ENCODE results near the gene PCK2.
"Not testable (repeated sequence)": the region's sequence is repeated elsewhere in the genome, so short reads cannot be mapped to it uniquely, and the experiment has no call there.

Gene PCK2

DNA sequence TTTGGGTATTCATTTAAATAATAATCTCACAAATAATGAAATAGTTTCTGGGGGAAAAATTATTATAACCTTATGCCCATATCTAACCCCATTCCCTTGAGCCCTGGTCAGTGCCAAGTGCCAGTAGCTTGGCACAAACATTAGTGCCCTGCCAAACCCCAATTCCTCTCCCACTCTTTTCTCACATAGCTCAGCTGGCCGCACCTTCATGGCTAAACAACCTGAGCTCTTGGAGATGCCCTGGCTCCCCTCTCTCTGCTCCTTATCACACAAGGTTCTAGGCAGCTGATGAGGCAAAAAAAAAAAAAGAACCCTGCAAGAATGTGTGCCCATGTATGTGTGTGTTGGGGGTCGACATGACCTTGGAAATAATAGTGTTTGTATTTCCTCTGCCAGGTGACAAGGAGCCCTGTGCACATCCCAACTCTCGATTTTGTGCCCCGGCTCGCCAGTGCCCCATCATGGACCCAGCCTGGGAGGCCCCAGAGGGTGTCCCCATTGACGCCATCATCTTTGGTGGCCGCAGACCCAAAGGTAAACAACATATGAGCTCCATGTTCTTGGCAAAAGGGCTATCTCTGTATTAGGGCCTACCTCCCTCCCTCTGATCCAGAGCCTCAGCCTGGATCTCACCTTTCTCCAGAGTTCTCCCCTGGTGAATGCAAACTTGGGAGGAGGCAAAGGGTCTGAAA is 8.4 kb downstream of the PCK2 start:
- DNase-seq (ENCODE audit: insufficient read length): no peak
- FAIRE-seq: no peak
- TF ChIP-seq POLR2A (IDR thresholded peaks at IDR 0.05; ENCODE audit: low read depth, low read length) (no peak), TAF1 (IDR thresholded peaks at IDR 0.05; ENCODE audit: borderline replicate concordance, low read depth, low read length) (no peak), POLR2AphosphoS5 (IDR thresholded peaks at IDR 0.05; ENCODE audit: low read depth, low read length) (no peak)

DNA sequence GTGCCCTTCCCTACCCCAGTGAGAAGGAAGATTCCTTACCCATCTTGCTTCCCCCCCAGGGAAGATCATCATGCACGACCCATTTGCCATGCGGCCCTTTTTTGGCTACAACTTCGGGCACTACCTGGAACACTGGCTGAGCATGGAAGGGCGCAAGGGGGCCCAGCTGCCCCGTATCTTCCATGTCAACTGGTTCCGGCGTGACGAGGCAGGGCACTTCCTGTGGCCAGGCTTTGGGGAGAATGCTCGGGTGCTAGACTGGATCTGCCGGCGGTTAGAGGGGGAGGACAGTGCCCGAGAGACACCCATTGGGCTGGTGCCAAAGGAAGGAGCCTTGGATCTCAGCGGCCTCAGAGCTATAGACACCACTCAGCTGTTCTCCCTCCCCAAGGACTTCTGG is 9.3 kb downstream of the PCK2 start:
- no peak for FAIRE-seq
- no peak for TF ChIP-seq POLR2A (IDR thresholded peaks at IDR 0.05; ENCODE audit: low read depth, low read length)
- TF ChIP-seq POLR2AphosphoS5 (IDR thresholded peaks at IDR 0.05; ENCODE audit: low read depth, low read length): no peak
- no peak for TF ChIP-seq TAF1 (IDR thresholded peaks at IDR 0.05; ENCODE audit: borderline replicate concordance, low read depth, low read length)
- no peak for DNase-seq (ENCODE audit: insufficient read length)

DNA sequence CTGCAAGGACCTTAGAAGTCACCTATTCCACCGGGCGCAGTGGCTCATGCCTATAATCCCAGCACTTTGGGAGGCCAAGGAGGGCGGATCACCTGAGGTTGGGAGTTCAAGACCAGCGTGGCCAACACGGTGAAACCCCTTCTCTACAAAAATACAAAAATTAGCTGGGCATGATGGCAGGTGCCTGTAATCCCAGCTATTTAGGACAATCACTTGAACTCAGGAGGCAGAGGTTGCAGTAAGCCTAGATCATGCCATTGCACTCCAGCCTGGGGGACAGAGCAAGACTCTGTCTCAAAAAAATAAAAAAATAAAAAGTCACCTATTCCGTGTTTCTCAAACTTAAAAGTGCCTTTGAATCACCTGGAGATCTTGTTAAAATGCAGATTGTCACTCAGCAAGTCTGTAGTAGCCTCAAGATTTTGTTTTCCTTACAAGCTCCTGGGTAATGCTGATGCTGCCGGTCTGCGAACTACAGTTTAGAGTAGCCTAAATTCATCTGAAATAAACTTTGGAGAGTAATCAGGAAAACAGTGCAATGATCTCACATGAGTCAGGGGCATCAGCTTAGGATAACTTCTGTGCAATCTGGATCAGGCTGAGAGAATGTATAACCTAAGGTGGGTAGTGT is 11.6 kb downstream of the PCK2 start:
- DNase-seq (ENCODE audit: insufficient read length); FAIRE-seq: not testable (repeated sequence)

DNA sequence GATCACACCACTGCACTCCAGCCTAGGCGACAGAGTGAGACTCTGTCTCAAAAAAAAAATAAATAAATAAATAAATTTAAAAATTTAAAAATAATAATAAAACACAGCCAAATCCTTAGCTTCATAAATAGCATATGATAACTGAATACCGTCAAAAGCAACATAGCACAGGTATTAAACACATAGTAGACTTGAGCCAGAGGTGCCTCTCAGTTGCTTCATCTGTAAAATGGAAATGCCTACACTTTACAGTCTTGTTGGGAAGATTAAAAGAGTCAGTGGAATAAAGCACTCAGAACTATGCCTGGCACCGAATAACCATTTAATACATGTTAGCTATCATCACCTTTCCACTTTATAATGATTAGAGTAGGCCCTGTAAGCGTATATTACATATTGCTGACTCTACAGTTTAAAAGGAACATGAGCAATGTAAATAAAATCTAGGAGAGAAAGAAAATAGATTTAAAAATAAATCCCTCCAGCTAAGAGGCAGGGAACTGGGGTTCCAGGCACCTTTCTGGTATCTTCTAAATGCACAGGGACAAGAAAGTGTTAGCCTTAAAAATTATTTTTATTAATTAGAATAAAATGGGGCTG is 12.7 kb downstream of the PCK2 start:
- FAIRE-seq (no peak), DNase-seq (ENCODE audit: insufficient read length) (no peak)
- no peak for TF ChIP-seq POLR2AphosphoS5 (IDR thresholded peaks at IDR 0.05; ENCODE audit: low read depth, low read length)
- no peak for TF ChIP-seq POLR2A (IDR thresholded peaks at IDR 0.05; ENCODE audit: low read depth, low read length)
- TF ChIP-seq TAF1 (IDR thresholded peaks at IDR 0.05; ENCODE audit: borderline replicate concordance, low read depth, low read length): no peak

DNA sequence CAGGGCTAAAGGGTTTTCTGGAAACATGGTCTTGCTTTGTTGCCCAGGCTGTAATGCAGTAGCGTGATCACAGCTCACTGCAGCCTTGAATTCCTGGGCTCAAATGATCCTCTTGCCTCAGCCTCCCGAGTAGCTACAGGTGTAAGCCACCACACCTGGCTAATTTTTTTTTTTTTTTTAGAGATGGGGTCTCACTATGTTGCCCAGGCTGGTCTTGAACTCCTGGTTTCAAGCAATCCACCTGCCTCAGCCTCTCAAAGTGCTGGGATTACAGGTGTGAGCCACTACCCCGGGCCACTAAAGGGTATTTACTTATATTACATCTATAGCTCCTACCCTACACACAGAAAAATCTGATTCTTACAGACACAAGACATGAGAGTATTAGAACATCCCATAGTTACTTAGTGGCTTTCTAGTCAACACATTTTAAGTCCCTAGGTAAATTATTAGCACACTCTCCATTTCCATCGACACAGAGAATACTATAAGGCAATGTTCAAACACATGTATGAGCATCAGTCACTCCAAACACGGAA is 14.3 kb downstream of the PCK2 start:
- FAIRE-seq (no peak), DNase-seq (ENCODE audit: insufficient read length) (no peak)
- no peak for TF ChIP-seq TAF1 (IDR thresholded peaks at IDR 0.05; ENCODE audit: borderline replicate concordance, low read depth, low read length)
- TF ChIP-seq POLR2AphosphoS5 (IDR thresholded peaks at IDR 0.05; ENCODE audit: low read depth, low read length): no peak
- no peak for TF ChIP-seq POLR2A (IDR thresholded peaks at IDR 0.05; ENCODE audit: low read depth, low read length)

DNA sequence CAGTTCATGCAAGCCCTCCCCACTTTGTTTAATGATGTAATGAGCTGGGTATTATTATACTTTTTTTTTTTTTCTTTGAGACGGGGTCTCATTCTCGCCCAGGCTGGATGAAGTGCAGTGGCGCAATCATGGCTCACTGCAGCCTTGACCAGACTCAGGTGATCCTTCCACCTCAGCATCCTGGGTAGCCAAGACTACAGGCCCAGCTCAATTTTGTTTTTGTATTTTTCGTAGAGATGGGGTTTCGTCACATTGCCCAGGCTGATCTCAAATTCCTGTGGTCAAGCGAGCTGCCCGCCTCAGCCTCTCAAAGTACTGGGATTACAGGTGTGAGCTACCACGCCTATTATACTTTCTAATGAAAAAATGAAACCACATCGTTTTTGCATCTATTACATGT is 15.9 kb downstream of the PCK2 start:
- FAIRE-seq (peak; percentile 21), DNase-seq (ENCODE audit: insufficient read length) (no peak)
- TF ChIP-seq TAF1 (IDR thresholded peaks at IDR 0.05; ENCODE audit: borderline replicate concordance, low read depth, low read length): no peak
- TF ChIP-seq POLR2A (IDR thresholded peaks at IDR 0.05; ENCODE audit: low read depth, low read length): no peak
- TF ChIP-seq POLR2AphosphoS5 (IDR thresholded peaks at IDR 0.05; ENCODE audit: low read depth, low read length): no peak

DNA sequence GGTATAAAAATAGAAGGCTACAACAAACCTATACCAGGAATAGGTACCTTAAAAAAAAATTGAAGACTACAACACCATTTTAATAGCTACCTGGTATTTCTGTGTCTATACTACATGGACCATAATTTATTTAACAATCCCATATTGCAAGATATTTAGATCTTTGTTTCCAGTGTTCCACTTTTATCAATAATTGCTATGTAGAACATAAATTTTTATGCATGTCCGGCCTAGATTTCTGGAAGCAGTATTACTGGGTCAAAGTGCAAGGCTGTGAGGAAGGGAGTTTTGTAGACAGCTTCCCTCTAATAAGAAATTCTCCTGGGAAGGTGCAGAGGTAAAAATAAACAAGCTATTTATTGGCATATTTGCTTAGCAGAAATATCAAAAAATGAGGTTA is 16.4 kb downstream of the PCK2 start:
- DNase-seq (ENCODE audit: insufficient read length): no peak
- no peak for TF ChIP-seq TAF1 (IDR thresholded peaks at IDR 0.05; ENCODE audit: borderline replicate concordance, low read depth, low read length)
- no peak for TF ChIP-seq POLR2AphosphoS5 (IDR thresholded peaks at IDR 0.05; ENCODE audit: low read depth, low read length)
- no peak for TF ChIP-seq POLR2A (IDR thresholded peaks at IDR 0.05; ENCODE audit: low read depth, low read length)
- no peak for FAIRE-seq

DNA sequence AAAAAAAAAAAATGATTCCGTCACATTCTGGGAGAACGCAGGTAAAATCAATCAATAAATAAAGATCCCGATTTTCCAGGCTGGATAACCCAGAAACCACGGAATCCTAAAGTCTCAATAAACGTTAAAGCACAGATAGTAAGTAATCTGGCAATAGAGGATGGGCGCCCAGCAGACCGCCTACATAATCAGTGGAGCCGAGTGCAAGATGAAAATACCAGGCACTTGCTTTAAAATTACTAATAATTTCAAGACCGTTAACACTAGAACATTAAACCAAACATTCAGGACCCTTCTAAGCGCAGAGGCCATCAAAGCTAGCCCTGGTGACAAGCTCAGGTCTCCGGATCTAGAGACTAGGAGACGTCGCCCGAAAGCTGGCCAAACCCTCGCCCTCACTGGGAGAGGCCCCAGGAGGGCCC is 19.3 kb downstream of the PCK2 start:
- FAIRE-seq: no peak
- TF ChIP-seq TAF1 (IDR thresholded peaks at IDR 0.05; ENCODE audit: borderline replicate concordance, low read depth, low read length) (no peak), POLR2AphosphoS5 (IDR thresholded peaks at IDR 0.05; ENCODE audit: low read depth, low read length) (no peak), POLR2A (IDR thresholded peaks at IDR 0.05; ENCODE audit: low read depth, low read length) (no peak)
- no peak for DNase-seq (ENCODE audit: insufficient read length)

DNA sequence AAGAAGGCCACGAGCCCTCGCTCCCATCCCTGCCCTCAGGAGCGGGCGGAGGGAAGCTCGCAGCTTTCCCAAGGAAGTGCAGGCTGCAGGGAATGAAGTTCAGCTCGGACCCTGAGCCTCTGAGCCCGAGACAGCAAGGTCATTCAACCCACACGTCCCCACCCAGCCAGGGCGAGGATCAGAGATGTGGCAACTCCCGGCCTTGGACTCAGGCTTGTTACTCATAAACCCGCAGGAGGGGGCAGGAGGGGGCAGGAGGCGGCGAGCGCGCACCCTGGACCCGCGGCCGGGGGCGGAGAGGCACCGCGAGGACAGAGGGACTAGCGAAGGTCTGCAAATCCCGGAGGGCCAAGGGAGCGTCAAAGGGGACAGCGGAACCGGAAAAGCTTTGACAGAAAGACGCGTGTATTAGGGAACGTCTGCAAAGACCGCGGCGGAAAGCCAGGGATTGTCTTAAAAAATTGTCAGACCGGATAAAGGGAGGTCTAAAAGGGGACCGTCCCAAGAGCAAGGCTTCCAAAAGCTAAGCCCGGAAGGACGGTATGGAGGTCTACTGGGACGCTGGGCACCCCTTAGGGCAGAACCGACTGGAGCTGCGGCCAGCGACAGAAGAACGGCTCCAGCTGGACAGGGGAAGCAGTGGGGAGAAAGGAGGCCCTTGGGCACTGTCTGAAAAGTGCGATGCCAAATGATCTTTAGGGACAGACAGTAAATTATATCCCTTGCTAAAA is 19.9 kb downstream of the PCK2 start:
- no peak for FAIRE-seq
- TF ChIP-seq POLR2AphosphoS5 (IDR thresholded peaks at IDR 0.05; ENCODE audit: low read depth, low read length) (peak; percentile 88), TAF1 (IDR thresholded peaks at IDR 0.05; ENCODE audit: borderline replicate concordance, low read depth, low read length) (peak; percentile 7; the same call in 1 of the 2 replicates), POLR2A (IDR thresholded peaks at IDR 0.05; ENCODE audit: low read depth, low read length) (peak; percentile 85)
- peak; percentile 69 for DNase-seq (ENCODE audit: insufficient read length)

DNA sequence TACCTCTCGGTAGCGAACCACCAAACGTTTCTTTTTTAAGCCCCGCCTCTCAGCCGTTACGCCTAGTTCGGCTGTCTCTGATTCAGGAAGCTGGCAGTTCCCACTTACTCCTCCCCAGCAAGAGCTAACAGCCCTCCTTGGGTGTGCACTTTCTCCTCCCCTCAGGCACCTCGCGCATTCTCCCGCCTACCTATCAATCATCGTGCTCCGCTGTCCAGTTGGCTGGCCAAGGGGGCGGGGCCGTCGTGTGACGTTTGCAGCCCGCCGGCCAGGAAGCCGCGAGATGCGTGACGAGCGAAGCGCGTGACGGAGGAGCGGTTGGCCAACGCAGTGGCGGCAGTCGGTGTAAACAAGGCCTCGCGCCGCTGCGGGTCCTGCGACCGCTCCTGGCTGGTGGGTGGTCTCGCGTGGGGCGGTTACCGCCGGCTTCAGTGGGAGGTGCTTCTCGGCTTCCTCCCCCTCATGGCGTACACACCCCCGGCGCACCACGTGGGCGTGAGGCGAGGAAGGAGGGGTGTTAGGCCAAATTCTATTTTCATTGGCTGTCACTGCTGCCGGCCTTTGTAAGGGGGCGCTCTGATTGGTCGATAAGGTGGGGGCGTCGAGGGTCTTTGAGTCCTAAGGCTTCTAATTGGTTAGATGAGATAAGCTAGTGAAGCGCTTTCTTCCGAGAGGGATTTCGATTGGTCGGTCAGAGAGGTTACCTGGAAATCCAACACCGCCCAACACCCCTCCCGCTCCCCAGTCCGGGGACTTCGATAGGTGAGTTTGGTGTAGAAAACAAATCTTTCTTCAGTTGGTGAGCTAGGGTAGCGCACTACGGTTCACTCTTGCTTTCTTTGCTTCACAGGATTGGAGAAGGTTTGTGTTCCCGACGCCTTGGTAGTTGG is 20.7 kb downstream of the PCK2 start, which contains the start of the genes DCAF11 and NRL:
Gene DCAF11, plus strand, starts transcription at position 246 of the 890 bp plus-strand sequence. CDS start 818 bp downstream, outside the sequence.
Gene NRL, minus strand, starts transcription at position 418 of the 890 bp plus-strand sequence. CDS start 32,101 bp downstream, outside the sequence.
- peak; percentile 95 for DNase-seq (ENCODE audit: insufficient read length)
- FAIRE-seq: peak; percentile 97

More for the DNA sequence above, 20.7 kb downstream of the PCK2 start, which contains the start of the genes DCAF11 and NRL:
- no peak; the same call in 1 of the 2 replicates for TF ChIP-seq POLR2AphosphoS5 (IDR thresholded peaks at IDR 0.05; ENCODE audit: low read depth, low read length)
- no peak; the same call in 1 of the 2 replicates for TF ChIP-seq POLR2A (IDR thresholded peaks at IDR 0.05; ENCODE audit: low read depth, low read length)
- TF ChIP-seq TAF1 (IDR thresholded peaks at IDR 0.05; ENCODE audit: borderline replicate concordance, low read depth, low read length): no peak

Data from GM12892 (cell line).